Stimulated activated CD4-positive, alpha-beta T cell treated with anti-CD3 and anti-CD28 coated beads, Interleukin-12 subunit alpha, Interleukin-12 subunit beta, amount 100 ng/mL, for 4 hours (primary cell): Measurements from ENCODE around the gene PELI2.

Experiments
- DNase-seq: peaks from one replicate; pipeline ENCODE4 v3.0.0-alpha.2; 2020

The PELI2 gene

DNA sequence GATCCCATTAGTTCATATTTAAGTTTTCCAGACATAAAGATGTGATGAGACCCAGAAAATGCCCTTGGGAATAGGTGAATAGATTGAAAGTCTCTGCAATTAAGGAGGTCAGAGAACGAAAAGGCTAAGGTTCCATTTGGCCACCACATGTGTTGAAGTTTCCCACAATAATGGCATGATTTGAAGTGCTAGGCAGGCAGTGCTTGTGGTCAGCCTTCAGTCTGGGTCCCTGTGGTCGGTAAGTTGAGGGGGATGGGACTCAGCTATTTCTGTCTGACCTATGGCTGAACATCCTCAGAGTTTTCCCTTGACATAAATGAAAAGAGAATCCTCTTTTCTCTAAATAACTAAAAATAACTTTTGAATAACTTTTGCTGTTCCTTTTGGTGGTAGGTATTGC, 92.4 kb downstream of the PELI2 start:
- no peak for DNase-seq

DNA sequence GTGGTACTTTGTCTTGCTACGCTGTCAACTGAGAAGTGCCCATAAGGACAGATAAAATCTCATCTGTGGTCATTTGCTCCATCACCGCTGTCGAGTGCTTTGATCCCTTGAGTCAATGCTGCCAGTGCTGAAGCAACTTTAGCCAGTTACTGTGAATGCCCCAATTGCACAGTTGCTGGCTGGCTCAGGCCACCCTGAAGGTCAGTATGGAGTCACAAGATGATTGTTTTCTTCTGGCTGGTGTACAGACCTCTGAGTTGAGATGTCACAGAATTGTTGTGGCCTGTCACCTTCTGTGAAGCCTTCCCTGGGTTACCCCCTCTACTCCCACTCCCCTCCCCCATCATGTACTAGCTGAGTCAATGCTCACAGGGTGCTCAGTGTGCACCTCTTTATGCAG, 92.9 kb downstream of the PELI2 start:
- no peak for DNase-seq

DNA sequence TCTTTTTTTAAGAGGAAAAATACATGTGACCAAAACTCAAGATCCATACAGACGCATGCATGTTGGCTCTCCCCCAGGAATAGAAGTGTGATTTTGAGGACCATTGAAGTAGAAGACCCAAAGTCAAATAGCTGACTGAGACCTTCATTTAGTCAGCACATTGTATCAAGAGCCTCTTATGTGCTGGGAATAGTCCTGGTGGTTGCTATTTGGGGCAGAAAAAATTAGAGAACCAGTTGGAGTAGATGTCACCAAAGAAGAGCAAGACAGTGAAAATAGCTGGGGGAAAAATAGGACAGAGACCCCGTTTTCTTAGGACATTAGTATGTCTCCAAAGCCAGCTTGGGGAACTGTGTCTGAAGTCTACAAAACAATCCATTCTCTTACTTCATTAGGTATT, 93.6 kb downstream of the PELI2 start:
- DNase-seq = no peak

DNA sequence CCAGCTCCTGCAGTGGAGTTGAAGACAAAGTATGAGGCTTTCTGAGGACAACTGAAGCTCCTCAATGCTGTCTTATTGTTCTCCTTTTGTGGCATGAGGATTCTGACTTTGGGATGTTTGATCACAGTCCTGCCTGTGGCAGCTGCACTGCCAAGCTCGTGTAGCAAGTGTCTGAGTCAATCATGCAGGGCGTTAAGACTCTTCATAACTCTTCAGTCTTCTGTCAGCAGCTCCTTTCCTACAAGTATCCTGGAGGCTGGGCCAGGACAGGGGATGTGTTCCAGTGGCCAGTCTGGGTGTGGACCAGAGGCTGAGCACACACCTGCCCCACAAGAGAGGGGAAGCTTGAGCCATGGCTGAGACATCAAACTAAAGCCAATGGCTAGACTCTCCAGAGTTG, 94.3 kb downstream of the PELI2 start:
- DNase-seq = no peak

DNA sequence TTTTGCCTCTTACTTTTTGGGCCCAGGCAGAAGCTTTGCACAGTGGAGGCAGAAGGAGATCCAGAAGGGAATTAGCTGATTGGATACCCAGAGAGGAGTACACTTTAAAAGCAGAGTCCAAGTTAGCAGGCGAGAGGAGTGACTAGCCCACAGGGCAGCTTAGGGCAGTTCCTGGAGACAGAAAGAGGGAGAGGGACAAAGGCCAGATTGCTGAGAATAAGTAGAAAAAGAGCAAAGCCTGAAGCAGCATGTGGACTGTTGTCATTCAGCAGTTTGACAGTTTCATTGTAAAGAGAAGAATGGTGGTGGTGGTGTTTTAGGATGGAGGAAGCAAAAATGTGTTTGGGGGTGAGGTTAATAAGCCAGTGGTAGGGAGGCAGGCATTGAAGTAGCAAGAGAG, 95.1 kb downstream of the PELI2 start:
- DNase-seq = no peak

DNA sequence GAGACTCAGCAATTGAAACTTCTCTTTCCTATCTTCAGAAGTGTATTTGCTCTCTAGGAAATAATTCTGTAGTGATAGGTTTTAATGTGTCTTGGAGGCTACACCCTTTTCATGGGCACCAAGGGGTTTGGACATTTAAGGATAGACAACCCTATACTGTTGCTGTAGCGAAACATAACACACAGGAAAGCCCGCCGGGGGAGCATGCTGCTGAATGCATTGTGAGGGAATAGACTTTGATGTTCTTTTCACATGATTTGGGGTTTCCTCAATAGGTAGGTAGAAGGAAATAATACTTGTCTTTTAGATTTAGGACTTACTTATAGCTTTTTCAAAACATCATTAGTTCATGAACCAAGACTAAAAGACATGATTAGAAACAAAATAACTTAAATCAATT, 97.0 kb downstream of the PELI2 start:
- no peak for DNase-seq

DNA sequence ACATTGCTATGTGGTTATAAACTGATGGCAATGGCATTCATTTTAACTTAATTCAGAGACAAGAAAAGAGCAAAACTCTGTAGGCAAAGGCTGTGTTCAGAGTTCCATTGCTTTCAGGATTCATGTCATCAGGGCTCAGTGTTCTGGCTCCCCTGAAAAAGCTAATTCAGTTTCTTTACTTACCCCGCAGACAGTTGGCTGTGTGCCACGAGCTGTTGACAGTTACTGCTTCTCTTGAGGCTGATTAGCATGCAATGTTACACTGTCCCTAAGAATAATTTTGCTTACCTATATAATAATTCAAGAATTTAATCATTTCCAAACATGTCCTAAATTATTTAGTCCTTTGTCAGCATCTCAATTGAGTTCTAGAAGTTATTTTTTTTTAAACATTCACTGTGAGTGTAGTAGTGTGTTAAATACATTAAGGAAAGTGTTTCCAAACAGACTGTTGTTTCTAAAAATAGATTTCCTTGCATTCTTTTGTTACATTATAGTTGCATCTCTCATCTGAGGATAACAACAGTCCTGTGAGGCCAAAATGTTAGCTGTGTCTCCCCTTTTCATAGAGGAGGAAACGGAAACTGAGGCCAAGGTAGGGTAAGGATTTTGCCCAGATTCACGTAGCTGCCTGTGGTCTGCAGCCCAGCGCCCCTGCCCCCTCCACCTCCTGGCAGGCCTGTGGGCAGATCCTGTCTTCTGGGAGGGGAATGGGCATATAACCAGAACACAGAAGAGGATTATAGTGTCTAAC, 98.6 kb downstream of the PELI2 start:
- no peak for DNase-seq

DNA sequence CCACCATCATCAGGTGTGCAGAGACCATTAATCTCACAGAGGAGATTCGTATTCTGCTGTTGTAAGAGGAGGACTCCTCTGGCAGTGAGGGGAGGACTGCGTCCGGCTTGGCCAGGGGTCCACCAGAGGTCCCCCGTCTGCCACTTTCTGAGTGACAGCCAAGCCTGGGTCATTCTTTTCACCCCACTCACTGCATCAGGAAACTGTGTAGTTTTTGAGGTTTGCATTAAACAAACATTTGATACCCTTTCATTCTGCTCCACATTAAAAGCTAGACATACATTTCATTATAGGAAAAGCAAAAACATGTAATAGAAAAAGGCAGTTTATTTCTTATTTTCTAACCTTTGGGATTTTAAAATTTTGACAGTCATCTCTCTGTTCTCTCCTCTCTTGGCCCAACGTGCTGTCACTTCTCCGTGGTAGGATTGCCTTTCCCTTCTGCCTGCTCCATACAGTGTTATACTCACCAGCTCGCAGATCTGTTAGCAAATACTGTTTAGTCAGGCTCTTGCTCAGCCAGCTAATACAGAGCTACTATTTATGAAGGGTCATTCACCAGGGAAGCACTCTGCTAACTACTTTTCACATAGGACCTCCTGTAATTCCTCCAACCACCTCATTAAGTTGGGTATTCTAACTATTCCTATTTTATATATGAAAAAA, 99.3 kb downstream of the PELI2 start:
- no peak for DNase-seq

DNA sequence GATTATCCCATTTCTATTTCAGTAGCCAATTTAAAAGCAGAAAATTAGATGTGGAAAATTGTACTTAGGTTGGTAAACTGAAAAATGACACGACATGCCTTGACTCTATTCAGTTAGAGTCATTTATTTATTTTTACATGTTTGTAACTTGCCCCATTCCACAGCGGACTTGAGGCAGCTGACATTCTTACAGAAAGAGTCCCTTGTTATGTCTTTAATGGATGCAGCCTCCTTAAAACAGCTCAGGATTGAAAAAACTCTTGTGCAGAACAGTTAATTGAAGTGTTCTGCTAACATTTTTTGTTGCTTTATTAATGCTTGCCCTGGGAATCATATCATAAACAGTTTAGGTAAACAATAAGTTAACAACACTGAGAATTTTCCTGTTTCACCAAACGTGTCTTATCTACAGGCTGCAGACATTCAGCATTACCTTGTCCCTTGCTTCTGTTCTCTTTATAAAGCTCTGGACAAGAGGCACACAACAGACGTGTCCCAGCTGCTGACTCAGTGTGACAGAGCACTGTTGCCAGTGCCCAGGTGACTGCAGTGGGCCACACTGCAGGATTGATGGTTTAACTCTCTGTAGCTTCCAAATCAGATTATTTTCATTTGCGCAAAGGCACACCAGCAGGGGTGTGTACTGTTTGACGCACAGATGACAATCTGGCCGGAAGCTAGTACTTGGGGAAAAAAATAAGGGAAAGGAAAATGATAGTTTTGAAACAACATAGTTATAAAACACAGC, 101.6 kb downstream of the PELI2 start:
- no peak for DNase-seq

DNA sequence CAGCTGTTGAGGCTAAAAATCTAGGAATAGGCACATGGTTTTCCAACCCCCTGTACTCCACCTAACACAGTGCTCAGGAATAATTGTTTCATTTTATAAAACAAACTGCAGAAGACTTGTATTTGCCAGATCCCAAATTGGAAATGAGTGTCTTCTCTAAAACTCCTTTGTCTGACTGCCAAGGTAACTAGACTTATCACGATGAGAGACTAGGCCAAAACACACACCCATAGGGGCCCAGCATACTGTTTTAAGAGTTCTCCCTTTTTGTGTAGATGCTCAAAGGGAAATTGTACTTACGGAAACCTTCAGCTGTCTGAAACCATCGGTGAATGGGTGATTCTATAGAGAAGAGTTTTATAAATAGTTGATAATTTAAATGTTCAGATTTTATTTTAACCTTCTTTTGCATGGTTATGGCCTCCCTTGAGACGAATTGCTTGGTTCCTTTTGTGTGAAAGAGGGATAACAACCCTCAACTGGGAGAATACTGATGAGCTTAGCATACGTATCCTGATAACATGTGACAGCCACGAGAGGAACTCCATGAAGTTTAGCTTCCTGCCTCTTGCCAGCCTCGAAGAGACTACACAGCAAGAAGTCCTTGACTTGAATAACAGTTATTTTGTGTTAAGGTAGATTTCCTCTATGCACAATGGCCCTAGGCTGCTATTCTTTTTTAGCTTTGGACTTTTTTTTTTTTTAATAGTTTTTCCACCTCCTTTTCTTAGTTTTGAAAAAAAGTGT, 103.3 kb downstream of the PELI2 start:
- no peak for DNase-seq

DNA sequence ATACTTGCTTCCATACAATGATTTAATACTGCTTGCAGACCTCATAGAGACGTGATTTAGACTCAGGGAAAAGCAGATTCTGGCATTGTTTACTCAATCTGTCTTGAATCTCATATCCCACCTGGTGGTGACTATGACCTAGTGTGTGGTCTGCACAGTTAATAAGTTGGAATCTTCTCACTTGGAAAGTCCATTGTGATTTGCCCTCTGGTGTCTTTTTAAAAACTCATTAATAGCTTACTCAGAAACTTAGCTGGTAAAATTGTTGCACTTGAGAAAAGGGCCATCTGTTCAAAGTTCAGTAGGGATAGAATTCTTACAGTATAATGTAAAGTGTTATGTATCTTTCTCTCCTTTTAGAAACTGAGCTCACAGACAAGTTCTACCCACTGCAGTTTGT, 106.0 kb downstream of the PELI2 start:
- DNase-seq = no peak

DNA sequence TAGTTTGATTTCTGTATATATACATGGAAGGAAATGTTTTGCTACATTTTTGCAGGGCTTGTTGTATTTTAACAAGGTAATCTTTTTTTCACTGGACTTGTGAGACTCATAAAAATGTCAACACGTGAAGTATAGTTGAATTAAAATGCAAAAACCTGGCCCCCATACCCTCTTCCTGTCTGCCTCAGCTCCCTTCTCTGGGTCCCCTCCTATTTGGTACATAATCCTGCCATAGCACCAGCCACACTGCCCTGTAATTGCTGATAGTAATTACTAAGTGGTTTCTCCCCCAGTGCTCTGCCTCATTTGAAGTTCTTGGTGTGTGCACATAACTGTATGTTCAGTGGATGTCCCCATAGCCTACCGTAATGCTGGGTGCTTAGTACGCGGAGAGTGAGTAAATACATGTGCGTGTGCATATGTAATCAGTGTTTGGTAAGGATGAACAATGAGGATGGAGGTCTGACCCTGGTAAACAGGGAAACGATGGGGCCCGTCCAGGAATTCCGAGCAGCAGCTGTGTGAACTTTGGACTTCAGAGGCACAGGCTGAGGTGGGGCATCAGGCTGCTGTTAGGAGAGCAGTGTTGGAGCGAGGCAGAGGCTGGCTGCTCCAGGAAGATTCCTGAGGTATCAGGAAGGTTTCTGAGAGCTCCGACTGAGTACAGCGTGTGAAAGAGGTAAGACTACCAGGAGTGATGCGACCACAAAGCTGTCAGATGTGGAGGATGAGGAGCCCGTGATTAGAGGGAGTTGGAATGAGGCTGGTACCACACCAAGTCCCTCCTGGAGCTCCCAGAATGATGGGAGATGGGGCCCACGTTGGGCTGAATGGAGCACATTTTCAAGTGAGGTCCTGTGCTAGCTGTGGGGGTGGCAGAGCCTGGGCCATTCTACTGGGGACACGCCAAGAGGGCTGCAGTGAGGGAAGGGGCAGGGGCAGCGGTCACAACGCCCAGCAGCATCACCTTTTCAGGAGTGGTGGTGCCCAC, 106.8 kb downstream of the PELI2 start:
- no peak for DNase-seq

DNA sequence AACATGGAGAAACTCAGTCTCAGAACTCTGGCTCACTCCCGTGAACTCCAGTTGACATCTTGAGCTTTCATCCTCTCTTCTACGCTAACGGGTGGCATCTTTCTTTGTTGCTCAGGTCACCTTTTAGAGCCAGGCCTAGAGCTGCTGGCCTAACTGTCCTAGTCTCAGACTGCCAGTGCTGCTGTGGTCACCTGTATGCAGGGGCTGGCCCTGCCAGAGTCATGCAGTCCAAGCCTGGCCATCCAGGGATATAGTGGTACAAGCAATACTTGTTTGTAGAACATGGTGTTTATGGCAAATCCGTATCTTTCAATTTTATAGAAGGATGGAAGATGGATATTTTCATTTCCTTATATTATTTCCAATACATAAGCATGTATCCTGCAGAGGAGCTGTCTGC, 117.2 kb downstream of the PELI2 start:
- no peak for DNase-seq

DNA sequence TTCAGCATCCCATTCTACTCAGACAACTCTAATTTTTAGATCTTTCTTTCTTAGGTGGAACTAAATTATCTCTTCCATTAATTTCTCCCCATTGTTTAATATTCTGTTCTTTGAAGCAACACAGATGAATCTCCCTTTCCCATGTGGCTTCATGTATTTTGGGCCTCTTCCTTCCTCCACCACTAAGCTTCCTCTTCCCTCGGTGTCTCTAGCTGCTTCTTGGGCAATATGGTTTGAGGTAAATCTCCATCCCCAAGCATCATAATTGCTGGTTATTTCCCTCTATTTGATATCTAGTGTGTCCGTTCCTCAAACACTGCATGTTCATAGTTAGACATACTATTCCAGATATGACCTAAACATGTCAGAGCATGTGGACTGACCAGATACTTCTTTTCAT, 119.2 kb downstream of the PELI2 start:
- DNase-seq = no peak

DNA sequence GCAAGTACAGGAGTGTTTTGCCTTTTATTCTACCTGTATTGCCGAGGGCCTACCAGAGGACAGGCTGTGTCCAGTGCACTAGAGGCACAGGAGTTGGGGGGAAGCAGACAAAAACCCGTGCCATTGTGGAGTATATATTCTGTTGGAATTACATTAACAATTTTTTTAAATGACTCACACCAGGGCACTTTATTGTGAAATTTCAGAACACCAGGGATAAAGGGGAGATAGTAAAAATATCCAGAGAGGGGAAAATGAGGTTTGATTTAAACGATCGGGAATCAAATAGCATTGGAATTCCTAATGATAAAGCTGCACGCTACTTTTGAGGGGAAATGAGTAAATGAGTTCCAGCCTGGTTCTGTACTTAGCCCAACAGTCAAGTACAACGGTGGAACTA, 123.2 kb downstream of the PELI2 start:
- DNase-seq = no peak

DNA sequence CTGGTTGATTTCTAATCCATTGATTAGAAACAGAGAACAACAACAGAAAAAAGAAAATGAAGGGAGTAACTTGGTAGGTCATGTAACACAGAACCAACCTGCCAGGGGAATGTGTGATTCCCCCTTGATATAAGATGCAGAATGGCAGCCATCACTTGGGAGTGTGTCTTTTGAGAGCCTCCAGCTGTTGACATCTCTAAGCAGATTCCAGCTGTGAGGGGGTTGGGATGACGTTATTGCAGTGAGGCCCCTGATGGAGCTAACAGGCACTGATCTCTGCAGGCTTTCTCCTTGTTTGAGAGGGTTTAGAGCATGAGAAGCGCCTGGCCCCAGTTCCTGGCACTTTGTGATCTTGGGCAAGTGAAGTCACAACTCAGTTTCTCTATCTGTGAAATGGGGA, 124.9 kb downstream of the PELI2 start:
- no peak for DNase-seq

DNA sequence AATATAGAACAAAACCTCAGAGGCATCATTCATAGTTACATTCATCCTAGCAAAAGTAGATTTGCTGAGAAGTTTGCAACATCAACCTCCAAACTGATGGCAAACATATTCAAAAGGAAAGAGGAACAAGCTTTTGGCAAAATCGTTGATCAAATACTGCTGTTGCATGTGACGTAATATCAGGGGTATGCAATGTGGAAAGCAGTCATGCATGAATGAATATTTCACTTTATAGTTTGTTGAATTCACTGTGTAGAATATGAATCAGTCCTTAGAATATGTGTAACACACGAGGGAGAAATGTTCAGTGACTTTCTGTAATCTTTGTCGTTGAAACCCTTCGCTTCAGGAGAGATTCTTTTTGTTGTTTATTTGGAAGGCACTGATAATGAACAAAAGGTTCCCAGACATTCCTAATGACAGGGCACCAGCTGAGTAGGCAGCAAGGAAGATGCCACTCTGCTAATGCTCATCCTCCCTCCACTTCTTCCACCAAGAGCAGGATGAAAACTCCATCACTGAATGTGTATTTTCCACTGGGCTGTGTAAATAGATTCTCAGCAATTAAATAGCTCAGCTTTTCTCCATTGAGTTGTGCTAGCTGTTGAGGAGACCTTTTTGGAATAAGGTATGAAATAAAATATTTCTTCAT, 126.1 kb downstream of the PELI2 start:
- DNase-seq = no peak

DNA sequence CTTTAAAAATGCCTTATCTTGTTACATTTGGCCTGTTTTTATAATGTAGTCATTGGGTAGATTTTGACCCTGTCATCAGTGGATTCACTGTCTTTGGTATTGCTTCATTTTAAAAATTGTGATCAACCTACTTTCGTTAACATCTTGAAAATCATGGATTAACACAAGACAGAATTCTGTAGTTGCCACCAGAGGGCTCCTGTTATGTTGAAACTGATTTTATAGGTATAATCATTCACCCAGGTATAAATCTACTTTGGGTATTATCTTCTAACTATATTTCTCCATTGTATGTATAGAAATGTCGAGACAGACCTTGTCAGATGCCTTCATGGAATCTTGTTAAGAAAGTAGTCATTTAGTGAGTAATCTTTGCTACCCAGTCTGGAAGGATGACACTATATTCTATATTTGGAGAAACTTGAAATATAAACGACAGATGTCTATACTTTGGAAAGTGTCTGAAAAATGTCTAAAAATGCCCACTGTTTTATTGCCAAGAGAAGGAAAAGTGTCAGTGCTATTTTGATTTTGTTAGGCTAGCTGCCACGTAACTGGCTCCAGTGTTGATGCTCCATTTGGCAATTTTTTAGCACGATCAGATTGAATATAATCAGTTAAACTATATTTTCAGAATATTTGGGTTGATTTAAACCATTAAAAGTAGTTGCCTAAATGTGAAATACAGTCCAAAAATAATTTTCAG, 129.4 kb downstream of the PELI2 start:
- DNase-seq = no peak

DNA sequence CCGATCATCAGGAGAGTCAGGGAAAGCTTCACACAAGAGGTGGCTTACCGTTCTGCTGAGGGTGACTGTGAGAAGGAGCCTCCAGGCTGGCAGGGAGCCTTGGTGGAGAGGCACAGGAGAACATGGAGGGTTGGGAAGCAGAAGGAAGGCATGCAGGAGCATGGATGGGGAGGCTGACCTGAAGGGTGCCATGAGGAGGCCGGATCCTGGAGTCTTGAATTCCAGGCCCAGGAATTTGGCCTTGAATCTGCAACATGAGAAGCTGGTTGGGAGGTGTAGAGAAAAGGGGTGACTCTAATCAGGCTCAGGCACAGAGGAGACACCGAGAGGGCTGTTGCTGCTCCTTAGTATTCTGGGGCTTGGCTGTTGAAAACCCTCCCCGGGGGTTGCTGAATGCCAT, 130.2 kb downstream of the PELI2 start:
- no peak for DNase-seq

DNA sequence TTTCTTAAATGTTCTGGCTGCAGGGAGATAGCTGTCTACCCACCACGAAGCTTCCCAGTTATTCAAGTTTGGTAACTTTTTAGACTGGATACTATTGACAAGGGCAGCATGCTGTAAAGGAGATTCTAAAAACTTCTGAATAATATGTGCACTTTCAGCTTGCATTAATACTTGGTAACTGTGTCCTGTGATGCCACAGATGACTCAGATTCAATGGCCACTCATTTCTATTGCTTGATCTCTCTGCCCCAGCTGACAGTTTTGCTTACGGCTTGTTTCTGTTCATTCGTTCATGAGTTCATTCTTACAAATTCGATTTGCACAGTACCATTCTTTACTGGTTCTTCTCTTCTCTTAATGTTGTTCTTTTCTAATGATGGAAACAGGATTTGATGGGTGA, 142.8 kb downstream of the PELI2 start:
- DNase-seq = no peak

DNA sequence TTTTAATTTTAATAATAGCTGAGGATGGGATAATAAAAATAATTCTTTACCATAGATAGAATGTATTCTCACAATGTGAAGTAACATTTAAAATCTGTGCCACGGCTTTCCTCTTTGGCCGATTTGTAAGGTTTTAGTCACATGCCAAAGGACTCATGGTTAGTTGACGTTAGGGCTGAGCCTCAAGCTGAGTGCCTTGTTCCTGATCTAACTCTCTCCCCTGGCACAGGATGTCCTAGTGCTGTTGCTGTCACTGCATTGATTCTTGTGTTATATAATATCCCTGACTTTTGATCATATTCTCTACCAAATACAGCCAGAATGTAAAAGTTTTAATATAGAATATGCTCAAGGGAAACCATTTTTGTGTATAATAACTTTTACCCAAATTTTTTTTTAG, 144.3 kb downstream of the PELI2 start:
- DNase-seq = no peak
